Urinary bladder (tissue), 4 donors: ENCODE data around the gene PPP2R3B. TPM values are rescaled to one million over a fixed set of nuclear protein-coding genes. Genes with fewer than 3 reads are reported as not detected.
A peak's percentile ranks its signal among the peaks of the same experiment; 100 is the strongest.
"Not testable (repeated sequence)": the region's sequence is repeated elsewhere in the genome, so short reads cannot be mapped to it uniquely, and the experiment has no call there.

ENCODE experiments used
- DNase-seq: peaks from one replicate; pipeline ENCODE4 v3.0.0-alpha.2; 2015; ENCODE audit errors: extremely low spot score
- H3K27ac ChIP-seq: one replicate; pipeline ENCODE4 v1.5.1; 2013; ENCODE audit warnings: low read depth, mild to moderate bottlenecking, moderate library complexity
- H3K36me3 ChIP-seq: one replicate; pipeline ENCODE4 v1.6.1; 2013; ENCODE audit warnings: mild to moderate bottlenecking, moderate library complexity; ENCODE audit not compliant: insufficient read depth
- H3K4me1 ChIP-seq: one replicate; pipeline ENCODE4 v1.6.1; 2013; ENCODE audit warnings: mild to moderate bottlenecking, moderate library complexity; ENCODE audit not compliant: insufficient read depth
- H3K4me3 ChIP-seq: one replicate; pipeline ENCODE4 v1.5.1; 2013; ENCODE audit warnings: low read depth, low read length
- WGBS: extraction: QIAGEN DNeasy Blood & Tissue Kit; methylation state at CpG from one replicate; pipeline ENCODE4 v1.1.7; 2013; 5-methylcytosine and 5-hydroxymethylcytosine counted together
- polyA plus RNA-seq: library from polyadenylated mRNA; stranded (reverse); fragments of 200-250 nt; gene quantifications from one replicate; pipeline ENCODE4 v1.2.3, GENCODE V29; 2013
- total RNA-seq: library from RNA; depleted of rRNA; stranded (reverse); fragments of >200 nt; gene quantifications from one replicate; pipeline ENCODE4 v1.2.3, GENCODE V29; 2014
- donor health status: healthy with polysubstance abuse.
- donor health status: healthy.

Gene PPP2R3B
- total and polyA plus RNA-seq, 2 donors, result 11.0 to 16.1 TPM

- DNase-seq, H3K4me1 ChIP-seq, H3K27ac ChIP-seq, H3K36me3 ChIP-seq, H3K4me3 ChIP-seq: not testable (repeated sequence)
- 73% methylated on average over 29 of the region's 29 CpGs for WGBS
Measured at GRCh38 chrX:330141-330725, 56.5 kb downstream of the PPP2R3B start.

GRCh38 chrX:329291-329910 lies 57.3 kb downstream of the PPP2R3B start:
- Histone ChIP-seq H3K4me1 (peaks cover 3% of the 10 kb centered on the region), H3K4me3 (no peak overlapping the region), H3K27ac (no peak overlapping the region), H3K36me3 (no peaks in the 10 kb centered on the region)
- DNase-seq, result no peak
- 81% methylated on average over 18 of the region's 23 CpGs for WGBS

GRCh38 chrX:327660-328126 lies 59.0 kb downstream of the PPP2R3B start:
- peaks cover 3% of the 10 kb centered on the region for H3K4me1 ChIP-seq
- WGBS, result 88% methylated on average over 33 of the region's 33 CpGs
- H3K36me3 ChIP-seq, result no peaks in the 10 kb centered on the region
- H3K27ac ChIP-seq, result no peak overlapping the region
- H3K4me3 ChIP-seq, result no peak overlapping the region
- no peak for DNase-seq

GRCh38 chrX:324664-325063 lies 62.0 kb downstream of the PPP2R3B start:
- DNase-seq, H3K4me3 ChIP-seq, H3K27ac ChIP-seq, H3K36me3 ChIP-seq, H3K4me1 ChIP-seq: not testable (repeated sequence)
- 87% methylated on average over 14 of the region's 14 CpGs for WGBS

- 80% methylated on average over 38 of the region's 38 CpGs for WGBS
- Histone ChIP-seq H3K36me3 (no peaks in the 10 kb centered on the region), H3K4me3 (no peak overlapping the region), H3K4me1 (no peaks in the 10 kb centered on the region), H3K27ac (no peak overlapping the region)
- no peak for DNase-seq
Measured at GRCh38 chrX:323721-324628, 62.7 kb downstream of the PPP2R3B start.

GRCh38 chrX:320126-320783 lies 66.5 kb downstream of the PPP2R3B start:
- H3K4me3 ChIP-seq, result peak overlapping the region; percentile 87
- WGBS, result 3% methylated on average over 24 of the region's 24 CpGs
- no peaks in the 10 kb centered on the region for H3K36me3 ChIP-seq
- H3K4me1 ChIP-seq, result no peaks in the 10 kb centered on the region
- H3K27ac ChIP-seq, result no peak overlapping the region
- DNase-seq, result no peak

GRCh38 chrX:319579-320125 lies 67.1 kb downstream of the PPP2R3B start:
- Histone ChIP-seq H3K36me3 (no peaks in the 10 kb centered on the region), H3K4me1 (no peaks in the 10 kb centered on the region), H3K4me3 (peak overlapping the region; percentile 87), H3K27ac (peak overlapping the region; percentile 56)
- no peak for DNase-seq
- under 1% methylated on average over 41 of the region's 41 CpGs for WGBS

GRCh38 chrX:318739-319578 lies 67.7 kb downstream of the PPP2R3B start, which contains the start of gene GTPBP6:
Gene GTPBP6, minus strand, starts transcription at chrX:318796. Its CDS starts 9 bp downstream, at chrX:318787.
- Histone ChIP-seq H3K4me3 (peak within 1 kb of the TSS; percentile 93), H3K27ac (peak within 1 kb of the TSS; percentile 99), H3K36me3 (peaks cover 3% of the 10 kb centered on the region), H3K4me1 (no peaks in the 10 kb centered on the region)
- under 1% methylated on average over 97 of the region's 97 CpGs for WGBS
- peak; percentile 97 for DNase-seq

GRCh38 chrX:318068-318738 lies 68.5 kb downstream of the PPP2R3B start:
- H3K4me1 ChIP-seq, result no peaks in the 10 kb centered on the region
- peak overlapping the region; percentile 99 for H3K27ac ChIP-seq
- under 1% methylated on average over 61 of the region's 61 CpGs for WGBS
- DNase-seq, result peak; percentile 95
- H3K36me3 ChIP-seq, result peaks cover 9% of the 10 kb centered on the region
- H3K4me3 ChIP-seq, result peak overlapping the region; percentile 93

GRCh38 chrX:317424-318067 lies 69.2 kb downstream of the PPP2R3B start:
- peak overlapping the region; percentile 93 for H3K4me3 ChIP-seq
- H3K27ac ChIP-seq, result peak overlapping the region; percentile 48
- DNase-seq, result no peak
- WGBS, result 53% methylated on average over 28 of the region's 28 CpGs
- peaks cover 13% of the 10 kb centered on the region for H3K36me3 ChIP-seq
- H3K4me1 ChIP-seq, result no peaks in the 10 kb centered on the region

- Histone ChIP-seq H3K27ac (no peak overlapping the region), H3K36me3 (peaks cover 13% of the 10 kb centered on the region), H3K4me1 (no peaks in the 10 kb centered on the region), H3K4me3 (no peak overlapping the region)
- no peak for DNase-seq
- 91% methylated on average over 50 of the region's 50 CpGs for WGBS
Measured at GRCh38 chrX:316351-317325, 70.1 kb downstream of the PPP2R3B start.
